GM19238 (cell line): ENCODE data around the gene RPP38.

Experiments used
- DNase-seq: peaks from one replicate; pipeline ENCODE4 v3.0.0; 2011; ENCODE audit warnings: low spot score; ENCODE audit not compliant: insufficient read length

Gene RPP38, protein sequence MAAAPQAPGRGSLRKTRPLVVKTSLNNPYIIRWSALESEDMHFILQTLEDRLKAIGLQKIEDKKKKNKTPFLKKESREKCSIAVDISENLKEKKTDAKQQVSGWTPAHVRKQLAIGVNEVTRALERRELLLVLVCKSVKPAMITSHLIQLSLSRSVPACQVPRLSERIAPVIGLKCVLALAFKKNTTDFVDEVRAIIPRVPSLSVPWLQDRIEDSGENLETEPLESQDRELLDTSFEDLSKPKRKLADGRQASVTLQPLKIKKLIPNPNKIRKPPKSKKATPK

DNA sequence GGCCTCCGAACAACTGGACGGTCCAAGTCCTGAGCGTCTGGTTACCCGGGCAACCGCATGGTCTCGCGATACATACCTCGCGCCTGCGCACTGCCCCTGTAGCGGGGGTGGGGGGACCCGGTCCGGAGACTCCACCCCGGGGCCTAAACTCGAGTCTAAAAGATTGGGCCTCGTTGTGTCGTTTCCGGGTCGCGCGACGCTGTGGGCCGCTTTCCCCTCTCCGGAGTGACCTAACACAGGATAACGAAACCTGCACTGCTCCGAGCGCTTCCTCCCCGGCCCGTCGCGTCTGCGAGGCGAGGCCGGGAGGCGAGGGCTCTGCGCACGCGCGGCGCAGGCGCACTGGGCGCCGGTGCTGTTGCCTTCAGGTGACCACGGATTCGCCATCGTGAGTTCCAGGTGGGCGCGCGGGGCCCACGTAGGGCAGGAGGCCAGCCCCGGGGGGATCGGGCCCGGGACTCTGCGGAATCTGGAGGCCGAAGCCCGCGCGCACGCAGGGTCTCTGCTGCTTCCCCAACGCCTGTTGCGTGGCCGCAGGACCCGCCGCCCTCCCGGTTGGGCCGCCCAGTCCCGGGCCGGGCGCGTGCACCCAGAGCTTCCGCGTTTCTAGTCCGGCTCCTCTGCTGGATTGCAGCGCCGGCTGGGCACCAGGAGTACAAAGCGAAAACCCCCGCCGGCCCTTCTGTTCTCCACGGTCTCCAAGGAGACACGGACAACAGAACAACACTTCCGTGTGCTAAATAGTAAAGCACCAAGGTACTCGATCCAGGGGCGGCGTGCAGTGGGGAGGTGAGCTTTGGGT is at the start of gene RPP38:
TSS of gene RPP38 (plus strand) at position 345 of the 802 bp plus-strand sequence. CDS start 5,960 bp downstream, outside the sequence.
- DNase-seq = peak; percentile 90

DNA sequence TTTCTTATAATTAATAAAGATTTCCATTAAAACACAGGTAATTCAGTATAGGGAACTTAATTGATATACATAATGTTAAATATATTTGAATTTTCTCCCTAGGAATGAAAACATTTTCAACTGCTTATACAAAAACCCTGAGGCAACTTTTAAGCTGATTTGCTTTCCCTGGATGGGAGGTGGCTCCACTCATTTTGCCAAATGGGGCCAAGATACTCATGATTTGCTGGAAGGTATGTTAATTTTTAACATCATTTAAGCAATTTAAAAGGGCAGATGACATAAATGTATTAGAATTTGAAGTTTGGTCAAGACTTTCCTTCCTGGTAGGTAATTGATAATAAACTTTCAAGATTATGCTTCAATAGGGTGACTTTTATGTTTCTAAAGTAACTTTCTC is 47.6 kb upstream of the RPP38 start:
- DNase-seq = no peak

DNA sequence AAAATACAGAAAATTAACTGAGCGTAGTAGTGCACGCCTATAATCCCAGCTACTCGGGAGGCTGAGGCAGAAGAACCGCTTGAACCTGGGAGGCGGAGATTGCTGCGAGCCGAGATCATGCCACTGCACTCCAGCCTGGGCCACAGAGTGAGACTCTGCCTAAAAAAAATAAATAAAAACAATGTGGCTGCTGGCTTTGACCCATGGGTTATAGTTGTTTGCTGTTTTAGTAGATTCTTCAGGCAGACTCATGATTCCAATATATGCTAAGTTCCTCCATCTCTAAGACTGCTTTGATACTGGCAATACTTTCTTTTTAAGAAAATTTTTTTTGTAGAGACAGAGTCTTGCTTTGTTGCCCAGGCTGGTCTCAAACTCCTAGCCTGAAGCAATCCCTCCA is 45.0 kb upstream of the RPP38 start:
- no peak for DNase-seq

DNA sequence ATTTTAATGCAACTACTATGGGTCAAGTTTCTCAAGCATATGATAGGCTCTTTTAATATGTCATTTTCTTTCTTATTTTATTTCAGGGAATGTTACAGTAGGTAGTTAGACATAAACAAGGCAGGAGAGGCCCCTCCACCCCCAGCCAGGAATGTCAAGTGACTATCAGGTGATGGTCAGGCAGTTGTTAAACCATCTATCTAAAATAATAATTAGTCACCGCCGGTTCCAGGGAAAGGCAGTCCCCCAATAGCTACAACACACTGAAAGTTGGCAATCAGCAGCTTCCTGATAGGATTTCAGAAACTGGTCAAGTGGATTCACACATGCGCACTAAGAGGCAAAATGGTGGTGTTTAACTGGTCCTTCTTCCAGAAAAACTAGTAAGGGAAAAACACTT is 44.1 kb upstream of the RPP38 start:
- no peak for DNase-seq

DNA sequence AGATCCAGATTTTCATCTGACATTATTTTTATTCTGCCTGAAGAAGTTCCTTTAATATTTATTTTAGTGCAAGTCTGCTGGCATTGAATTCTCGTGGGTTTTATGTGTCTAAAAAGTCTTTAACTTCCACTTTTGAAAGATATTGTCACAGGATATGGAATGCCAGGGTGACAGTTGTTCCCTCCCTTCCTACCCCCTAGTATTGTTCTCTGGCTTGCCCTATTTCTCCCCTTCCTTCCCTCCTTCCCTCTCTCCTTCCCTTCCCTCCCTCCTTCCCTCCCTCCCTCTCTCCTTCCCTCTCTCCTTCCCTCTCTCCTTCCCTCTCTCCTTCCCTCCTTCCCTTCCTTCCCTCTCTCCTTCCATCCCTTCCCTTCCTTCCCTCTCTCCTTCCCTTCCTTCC is 38.5 kb upstream of the RPP38 start:
- no peak for DNase-seq

DNA sequence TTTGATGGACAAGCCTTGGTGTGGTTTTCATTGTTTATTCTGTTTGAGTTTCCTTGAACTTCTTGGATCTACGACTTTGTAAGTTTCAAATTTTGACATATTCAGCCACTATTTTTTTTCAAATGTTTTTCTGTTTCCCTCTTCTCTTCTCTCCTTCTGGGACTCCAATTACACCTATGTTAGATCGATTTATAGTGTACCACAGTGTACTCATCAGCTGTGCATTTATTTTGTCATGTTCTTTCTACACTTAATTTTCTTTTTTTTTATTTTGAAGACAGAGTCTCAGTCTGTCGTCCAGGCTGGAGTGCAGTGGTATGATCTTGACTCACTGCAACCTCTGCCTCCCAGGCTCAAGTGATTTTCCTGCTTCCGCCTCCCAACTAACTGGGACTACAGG is 37.2 kb upstream of the RPP38 start:
- DNase-seq = no peak

DNA sequence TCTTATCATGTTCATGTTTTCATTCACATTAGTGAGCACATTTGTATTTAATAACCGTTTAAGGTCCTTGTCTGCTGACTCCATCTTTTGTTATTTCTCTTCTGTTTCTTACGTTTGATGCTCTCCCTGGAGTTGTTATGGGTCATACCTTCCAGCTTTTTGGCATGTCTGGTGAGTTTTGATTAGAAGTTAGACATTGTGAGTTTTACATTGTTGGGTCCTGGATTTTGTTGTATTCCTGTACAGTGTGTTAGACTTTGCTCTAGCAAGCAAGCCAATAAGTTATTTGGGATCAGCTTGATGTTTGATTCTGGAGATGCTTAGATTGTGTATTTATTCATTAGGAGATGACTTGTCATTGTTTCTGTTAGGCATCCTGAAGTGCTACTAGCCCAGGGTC is 36.5 kb upstream of the RPP38 start:
- DNase-seq = no peak

DNA sequence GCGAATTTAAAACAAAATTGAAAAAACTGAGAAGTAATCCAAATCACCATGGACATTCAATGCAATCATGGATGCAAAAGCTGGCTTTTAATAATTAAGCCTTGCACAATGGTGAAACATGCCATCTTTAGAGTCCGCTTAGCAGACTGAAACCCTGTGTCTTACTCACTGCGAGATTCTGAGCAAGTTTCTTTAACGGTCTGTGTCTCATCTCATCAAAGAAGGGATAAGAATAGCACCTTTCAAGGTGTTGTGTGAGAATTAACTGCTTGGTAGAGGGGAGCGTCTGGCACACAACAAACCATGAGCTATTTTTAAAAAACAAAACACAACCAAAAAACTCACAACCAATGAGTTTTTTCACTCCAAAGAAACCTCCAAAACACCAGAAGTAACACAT is 30.0 kb upstream of the RPP38 start:
- DNase-seq = no peak

DNA sequence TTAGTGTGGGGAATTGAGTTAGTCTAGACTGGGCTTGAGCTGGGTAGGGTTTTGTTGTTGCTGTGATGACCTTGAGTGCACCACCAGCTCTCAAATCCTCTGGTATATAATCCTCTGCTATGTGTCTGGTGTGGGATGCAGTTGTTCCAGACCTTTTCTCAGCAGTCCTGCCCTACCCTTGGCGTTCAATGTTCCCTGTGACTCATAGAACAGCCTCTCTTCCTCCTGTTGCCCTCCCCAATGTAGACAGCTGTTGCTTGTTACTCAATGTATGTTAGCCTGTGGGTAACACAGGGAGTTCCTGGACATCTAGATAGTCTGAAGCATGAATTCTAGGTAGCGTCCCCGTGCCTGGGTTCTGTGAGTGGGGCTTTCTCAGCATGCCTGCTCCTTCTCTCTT is 28.4 kb upstream of the RPP38 start:
- no peak for DNase-seq

DNA sequence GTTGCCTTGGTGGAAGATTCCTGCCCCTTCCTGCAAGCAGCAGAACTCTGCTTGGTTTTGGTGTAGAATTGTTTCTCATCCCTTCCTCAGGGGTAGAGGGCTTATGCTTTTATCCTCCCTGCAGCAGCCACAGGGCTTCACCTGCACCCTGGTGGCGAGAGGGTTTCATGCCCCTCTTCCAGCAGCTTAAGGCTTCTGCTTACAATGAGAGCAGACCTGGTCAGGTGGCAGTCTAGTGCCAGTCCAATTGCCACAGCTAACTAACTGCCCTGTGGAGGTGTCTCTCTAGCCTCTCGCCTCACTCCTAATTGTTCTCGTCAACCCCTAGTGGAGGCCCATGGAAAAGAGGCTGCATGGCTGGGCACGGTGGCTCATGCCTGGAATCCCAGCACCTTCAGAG is 27.9 kb upstream of the RPP38 start:
- DNase-seq = no peak

DNA sequence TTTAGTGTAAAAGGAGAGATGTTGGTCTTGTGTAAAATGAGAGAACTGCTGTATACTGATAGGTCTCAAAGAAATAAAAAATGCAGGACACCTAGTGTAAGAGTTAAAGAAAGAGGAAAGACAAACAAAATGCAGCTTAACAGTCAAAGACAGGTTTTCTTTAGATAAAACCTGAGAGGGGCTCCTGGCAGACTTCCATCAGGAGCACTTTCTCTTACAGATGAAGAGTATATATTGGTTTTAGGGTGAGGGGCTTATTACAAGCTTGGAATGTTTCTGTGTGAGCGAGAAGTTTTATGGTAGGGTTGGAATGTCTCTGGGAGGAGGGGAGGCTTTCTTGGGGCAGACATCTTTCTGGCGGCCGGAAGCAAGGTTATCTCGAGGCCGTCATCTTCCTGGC is 24.8 kb upstream of the RPP38 start:
- no peak for DNase-seq

DNA sequence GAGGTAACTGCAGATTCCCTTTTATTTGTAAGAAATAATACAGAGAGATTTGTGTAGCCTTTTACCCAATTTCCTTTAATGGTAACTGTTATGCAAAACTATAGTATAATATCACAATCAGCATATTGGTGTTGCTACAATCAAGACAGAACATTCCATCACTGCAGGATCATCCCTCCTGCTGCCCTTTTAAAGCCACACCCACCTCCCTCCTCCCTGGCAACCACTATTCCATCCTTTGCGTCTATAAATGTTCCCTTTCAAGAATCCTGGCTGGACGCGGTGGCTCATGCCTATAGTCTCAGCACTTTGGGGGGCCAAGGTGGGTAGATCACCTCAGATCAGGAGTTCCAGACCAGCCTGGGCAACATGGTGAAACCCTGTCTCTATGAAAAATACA is 21.7 kb upstream of the RPP38 start:
- DNase-seq = no peak

DNA sequence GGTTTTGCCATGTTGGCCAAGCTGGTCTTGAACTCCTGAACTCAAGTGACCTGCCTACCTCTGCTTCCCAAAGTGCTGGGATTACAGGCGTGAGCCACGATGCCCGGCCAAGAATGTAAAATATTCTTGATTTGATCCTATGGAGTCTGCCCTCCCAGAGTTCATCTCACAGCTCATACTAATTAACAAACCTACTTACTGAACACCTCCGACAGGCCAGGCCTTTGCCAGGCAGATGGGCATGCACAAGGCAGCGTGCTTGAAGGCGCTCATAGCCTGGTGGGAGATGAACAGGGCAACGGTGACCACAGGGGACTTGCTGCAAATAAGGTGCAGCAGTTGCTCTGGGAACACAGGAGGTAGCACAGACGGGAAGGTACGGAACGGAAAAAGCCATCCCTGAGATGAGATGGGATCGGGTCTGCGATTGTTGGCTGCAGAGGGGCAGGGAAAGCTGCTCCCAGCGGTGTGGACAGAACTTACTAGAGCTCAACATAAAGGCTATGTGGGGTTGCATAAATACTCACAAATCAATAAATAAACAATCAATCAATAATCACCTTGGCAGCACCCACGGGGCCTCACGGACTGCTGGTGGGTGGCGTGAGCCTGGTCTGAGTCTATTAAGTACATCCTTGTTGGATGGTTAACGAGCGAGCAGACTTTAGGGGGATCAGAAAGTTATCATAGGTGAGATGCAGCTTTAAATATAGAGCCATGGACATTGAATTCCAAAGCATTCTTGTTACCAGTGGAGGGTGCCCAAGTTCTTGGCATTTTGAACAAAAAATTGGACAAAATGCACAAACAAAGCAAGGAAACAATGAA is 13.3 kb upstream of the RPP38 start:
- DNase-seq = no peak

DNA sequence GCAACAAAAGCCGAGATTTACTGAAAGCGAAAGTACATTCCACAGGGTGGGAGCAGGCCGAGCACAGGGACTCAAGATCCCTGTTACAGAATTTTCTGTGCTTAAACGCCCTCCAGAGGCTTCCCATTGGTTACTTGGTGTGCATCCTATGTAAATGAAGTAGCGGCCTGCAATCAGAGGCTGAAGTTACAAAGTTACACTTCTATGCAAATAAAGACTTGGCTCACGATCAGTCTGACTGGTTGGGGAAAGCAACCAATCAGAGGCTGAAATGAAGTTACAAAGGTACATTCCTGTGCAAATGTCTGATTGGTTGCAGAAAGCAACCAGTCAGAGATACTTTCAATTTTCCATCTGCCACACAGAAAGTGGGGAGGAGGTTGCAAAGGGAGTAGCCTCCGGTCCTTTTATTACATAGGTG is 12.6 kb upstream of the RPP38 start:
- DNase-seq = no peak

DNA sequence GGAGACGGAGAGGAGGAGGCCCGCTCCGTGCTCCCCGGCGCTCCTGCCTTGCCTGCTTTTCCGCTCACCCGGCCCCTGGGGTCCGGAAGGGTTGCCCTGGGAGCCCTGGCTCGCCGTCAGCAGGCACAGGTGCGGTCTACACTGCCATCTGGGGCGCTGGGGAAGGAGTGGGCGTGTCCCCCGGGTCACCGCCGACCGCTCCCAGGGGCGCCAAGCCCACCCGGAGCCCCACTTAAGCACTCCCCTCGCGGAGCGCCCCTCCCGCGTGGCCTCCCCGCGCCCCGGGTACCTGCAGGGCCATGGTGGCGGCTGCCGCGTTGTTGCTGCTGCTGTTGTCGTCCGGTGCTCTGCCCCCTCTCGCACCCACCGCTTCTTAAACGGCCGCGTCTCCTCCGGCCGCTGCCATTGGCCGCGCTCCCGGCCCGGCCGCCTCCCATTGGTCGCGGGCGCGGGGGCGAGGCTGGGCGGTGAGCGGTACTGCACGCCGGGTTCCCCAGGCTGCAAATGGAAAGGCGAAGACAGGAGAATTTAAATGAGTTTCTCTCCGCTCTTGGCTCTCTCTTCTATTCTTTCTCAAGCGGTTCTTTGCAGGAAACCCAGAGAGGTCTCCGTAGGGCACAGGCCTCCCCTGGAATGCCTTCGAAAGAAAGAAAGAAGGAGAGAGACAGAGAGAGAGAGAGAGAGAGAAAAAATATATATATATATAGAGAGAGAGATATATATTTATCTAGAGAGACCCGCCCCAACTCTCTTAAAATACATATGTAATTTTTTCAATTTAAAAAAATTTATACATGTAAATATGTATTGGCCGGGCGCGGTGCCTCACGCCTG is 8.5 kb upstream of the RPP38 start, which contains the start of gene ACBD7:
TSS of gene ACBD7 (minus strand) at position 349 of the 834 bp plus-strand sequence. CDS start at position 301, 48 bp downstream.
- DNase-seq = peak; percentile 91

DNA sequence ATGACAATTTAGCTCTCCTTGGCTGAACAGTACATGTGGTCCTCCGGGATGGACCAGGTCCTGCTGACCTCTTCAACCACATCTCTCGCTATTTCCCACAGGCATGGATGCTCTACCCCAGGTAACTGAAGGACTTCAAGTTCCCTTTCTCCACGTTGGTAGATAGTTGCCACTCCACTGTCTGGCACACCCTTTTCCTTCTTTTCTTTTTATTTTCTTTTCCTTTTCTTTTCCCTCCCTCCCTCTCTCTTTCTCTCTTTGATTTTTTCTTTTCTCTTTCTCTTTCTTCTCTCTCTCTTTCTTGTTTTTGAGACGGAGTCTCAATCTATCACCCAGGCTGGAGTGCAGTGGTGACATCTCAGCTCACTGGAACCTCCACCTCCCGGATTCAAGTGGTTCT is 5.7 kb upstream of the RPP38 start:
- no peak for DNase-seq

DNA sequence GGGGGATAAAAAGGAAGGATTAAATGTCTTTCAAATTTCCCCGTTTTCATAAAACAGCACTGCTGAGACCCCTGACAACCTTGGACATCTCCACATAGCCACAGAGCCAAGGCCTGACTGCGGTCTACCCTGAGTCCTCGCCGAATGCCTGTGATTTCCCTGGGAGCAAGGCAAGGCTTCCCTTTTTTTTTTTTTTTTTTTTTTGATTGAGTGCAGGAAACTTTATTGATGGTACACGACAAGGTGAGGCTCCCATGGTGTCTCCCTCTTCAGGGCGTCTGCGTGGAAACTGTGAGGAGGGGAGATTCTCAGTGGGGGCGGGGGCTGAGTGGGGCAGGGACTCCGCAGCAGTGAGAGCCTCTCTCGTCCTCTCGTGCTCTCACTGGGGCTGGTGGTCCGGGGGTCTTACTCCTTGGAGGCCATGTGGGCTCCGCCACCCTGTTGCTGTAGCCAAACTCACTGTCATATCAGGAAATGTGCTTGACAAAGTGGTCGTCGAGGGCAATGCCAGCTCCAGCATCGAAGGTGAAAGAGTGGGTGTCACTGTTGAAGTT is 4.2 kb upstream of the RPP38 start:
- no peak for DNase-seq

DNA sequence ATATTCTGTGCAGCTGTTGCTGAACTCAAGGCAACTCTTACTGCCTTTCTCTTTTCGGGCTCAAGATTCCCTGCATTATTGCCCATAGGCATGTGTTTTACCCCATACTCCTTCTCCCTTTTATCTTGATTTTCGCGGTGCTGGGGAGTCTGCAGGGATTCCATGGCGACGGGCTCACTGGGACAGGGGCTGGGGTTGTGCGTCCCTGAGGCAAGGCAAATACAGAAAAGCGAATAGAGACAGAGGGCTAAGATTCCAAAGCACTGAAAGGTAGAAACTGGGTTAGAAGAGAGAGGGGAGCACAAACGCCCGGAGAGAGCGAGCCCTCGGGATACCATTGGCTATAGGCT is 519 bp upstream of the RPP38 start:
- no peak for DNase-seq

DNA sequence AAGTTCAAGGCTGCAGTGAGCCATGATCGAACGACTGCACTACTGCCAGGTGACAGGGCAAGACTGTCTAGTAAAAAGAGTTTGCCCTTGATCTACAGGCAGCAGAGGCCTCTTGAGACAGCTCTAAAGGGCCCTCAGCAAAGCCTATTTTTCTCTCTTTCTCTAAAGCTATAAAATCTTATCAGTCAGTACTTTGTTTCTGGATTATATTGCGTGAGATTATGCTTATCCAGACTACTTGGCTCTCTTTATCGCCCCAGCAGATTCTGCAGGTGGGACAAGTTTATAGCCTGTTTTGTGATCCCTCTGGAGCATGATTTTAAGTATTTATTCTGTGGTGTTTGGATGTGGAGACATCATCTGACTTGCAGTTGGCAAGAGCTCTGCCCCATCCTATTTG is 2.7 kb downstream of the RPP38 start:
- DNase-seq = no peak

DNA sequence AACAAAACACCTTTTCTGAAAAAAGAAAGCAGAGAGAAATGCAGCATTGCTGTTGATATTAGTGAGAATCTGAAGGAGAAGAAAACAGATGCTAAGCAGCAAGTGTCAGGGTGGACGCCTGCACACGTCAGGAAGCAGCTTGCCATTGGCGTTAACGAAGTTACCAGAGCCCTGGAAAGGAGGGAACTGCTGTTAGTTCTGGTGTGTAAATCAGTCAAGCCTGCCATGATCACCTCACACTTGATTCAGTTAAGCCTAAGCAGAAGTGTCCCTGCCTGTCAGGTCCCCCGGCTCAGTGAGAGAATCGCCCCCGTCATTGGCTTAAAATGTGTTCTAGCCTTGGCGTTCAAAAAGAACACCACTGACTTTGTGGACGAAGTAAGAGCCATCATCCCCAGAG is 6.4 kb downstream of the RPP38 start:
- DNase-seq = no peak
